HG03159 (cell line): ENCODE data around the gene USH2A.
A peak's percentile ranks its signal among the peaks of the same experiment; 100 is the strongest.

ENCODE experiments used
- ATAC-seq: cut with Tn5 transposase; IDR thresholded peaks from one replicate; pipeline ENCODE4 v1.9.1; 2021; ENCODE audit warnings: mild to moderate bottlenecking, moderate library complexity; ENCODE audit not compliant: unreplicated experiment

Gene USH2A

GRCh38 chr1:215883004-215883403, 540.2 kb downstream of the USH2A start:
- ATAC-seq, result no peak

DNA sequence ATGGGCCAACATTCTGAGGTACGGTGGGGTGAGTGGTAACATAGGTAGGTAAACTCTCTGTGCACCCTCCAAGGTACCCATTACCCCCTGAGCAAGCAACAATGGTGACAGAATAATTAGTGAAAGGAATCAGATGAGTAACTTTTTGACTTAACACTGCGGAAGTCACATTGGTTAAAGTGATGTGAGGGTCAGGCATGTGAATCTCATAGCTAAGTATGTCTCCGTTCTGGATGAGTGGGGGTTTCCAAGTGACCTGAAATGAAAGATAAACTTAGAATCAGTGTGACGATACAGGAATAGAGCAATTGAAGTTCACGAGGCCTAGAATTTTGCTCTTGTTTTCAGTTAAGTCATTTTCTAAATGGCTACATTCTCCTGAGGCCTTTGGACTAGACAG, 544.4 kb downstream of the USH2A start:
- no peak for ATAC-seq

- ATAC-seq, result no peak
Observed at GRCh38 chr1:215878128-215878527, 545.1 kb downstream of the USH2A start.

DNA sequence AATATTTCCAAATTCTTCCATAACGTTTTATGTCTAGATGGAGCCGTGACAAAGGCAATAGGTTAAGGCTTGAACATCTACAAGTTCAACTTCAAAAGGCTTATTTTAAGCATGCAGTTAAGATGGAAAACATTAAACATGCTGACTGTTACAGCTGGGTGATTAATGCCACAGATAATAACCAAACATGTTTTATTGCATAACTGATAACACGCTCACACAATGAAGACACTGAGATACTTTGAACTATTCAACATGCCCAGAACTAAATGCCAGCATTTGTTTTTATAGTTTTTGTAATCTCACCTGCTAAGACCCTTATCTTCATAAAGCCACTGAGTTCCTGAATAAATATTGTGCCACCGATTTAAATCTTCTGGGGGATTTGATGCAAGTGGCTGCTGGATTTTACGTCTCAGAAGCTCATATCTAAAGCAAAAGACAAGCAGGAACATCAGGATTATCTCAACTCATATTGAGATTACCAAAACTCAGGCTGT, 545.7 kb downstream of the USH2A start:
- ATAC-seq, result no peak

GRCh38 chr1:215875712-215876111, 547.5 kb downstream of the USH2A start:
- no peak for ATAC-seq

DNA sequence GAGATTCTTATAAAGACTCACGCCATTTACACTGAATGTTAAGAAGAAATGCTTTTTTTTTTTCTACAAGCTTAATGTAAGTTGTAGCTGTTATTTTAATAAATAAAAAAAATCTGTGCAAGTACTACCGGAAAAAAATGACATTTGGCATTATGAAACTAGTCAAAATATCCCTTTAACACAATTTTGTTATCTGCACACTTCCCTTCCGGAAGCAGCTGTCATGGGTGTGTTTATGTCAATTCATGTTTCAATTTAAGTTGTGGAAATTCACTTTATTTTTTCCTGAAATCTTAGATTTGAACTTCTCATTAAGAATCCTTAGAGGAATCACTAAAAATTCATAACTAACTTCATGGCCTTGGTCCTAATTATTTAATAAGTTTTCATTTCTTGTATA, 548.0 kb downstream of the USH2A start:
- ATAC-seq, result no peak

GRCh38 chr1:215872658-215873057, 550.6 kb downstream of the USH2A start:
- no peak for ATAC-seq

DNA sequence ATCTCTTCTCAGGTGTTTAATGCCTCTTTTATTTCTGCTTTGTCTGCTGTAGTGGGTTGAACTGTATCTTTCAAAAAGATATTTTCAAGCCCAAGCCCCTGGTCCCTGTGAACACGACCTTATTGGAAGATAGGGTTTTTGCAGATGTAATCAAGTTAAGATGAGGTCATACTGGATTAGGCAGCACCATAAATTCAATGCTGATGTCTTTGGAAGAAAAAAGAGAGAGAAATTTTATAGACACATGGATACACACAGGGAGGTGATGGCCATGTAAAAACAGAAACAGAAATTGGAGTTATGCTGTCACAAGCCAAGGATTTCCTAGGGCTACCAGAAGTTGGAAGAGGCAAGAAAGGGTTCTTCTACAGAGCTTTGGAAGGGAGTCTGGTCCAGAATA, 554.7 kb downstream of the USH2A start:
- no peak for ATAC-seq

GRCh38 chr1:215865060-215865459, 558.2 kb downstream of the USH2A start:
- ATAC-seq, result no peak

DNA sequence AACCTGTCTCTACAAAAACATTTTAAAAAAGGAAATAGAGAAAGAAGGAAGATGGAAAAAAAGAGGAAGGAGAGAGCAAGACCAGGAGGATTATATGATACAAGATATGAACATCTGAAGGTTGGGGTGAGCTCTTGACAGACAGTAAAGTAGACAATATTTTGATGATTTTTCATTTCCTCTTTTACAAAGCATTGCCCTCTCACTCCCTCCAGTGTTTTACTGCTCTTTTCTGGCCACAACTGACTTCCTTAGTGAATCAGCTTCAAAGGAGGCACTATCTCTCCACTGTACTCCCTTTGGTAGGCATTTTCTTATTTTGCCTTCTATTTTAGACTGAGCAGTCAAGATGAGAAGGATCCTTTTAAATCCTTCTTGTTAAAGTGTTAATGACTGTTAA, 559.5 kb downstream of the USH2A start:
- peak; percentile 48 for ATAC-seq

DNA sequence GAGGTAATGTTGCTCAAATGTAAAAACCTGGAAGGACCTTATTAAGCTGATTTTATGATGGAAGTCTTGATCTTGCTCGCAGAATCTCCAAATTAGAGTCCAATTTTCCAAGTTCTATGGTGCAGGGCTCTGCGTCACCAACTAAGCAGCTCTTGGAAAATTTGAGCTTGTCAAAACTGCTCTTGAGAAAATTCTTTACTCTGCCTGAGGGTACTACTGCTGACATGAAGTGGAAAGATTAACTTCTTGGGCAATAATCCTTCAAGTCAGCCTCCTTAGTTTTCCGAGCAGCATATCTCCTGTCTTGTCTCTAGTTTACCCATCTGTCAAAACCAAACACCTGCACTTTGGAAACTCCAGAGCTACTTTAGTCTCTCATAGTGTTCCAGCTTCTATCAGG, 562.4 kb downstream of the USH2A start:
- ATAC-seq, result no peak

DNA sequence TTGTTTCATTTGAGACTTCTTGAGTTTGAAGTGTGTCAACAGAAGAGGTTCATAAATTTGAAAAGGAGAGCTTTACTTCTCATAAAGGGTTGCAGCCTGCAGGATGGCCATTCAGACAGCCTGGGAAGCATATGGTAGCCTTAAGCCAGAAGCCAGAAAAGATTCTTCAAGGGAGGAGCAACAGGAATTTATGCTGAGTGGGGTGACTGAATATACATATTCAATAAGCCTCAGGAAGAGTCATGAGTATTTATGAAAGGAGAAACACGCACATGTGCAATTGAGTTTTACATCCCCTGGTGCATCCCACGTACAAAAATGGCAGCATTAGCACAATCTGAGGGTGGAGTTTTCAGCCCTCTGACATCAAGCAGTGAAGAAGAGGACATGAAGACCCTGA, 565.9 kb downstream of the USH2A start:
- no peak for ATAC-seq

DNA sequence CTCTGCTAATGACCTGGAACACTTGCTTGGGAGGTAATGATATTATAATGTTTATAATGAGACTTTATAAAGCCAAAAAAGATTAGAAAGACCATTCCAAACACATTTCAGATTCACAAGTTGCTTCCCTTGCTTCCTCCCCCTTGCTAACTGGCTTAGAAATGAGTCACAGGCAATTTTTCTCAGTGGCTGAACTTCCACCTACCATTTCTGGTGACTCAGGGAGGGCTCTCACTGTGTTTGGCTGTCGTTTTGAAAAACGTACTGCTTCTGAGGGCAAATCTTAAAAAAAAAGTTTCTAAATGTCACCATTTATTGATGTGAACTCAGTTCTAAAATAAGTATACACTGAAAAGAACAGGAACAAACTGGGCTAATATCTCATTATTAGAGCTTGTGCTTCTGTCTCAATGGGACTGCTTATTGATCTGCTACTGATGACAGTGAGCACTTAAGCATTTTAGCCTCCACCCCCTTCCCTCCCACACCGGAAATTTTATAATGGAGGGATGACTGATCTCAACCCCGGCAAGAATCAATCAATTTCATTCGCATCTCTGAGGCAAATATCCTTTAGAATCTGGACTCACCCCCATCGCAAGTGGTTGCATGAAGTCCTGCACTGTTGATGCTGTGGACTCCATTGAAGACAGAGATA, 577.9 kb downstream of the USH2A start:
- no peak for ATAC-seq

DNA sequence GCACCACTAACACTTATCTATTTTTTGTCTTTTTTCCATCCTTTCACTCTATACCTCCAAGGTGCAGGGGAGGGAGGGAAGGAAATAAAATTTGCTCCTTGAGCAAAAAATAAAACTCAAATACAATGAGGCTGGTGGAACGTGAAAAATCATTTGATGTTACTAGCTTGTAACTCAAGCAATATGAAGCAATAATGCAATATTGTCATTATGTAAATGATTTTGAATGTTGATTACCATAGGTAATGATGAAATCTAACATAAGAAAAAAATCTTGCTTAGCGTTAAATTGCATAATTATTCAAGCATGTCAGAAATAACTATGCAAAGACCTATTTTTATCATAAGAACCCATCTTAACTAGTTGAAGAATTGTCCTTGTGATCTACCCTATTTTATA, 578.5 kb downstream of the USH2A start:
- ATAC-seq, result no peak

GRCh38 chr1:215844266-215844665, 579.0 kb downstream of the USH2A start:
- ATAC-seq, result no peak

- no peak for ATAC-seq
Observed at GRCh38 chr1:215842905-215843304, 580.3 kb downstream of the USH2A start.

GRCh38 chr1:215835951-215836350, 587.3 kb downstream of the USH2A start:
- ATAC-seq, result no peak

DNA sequence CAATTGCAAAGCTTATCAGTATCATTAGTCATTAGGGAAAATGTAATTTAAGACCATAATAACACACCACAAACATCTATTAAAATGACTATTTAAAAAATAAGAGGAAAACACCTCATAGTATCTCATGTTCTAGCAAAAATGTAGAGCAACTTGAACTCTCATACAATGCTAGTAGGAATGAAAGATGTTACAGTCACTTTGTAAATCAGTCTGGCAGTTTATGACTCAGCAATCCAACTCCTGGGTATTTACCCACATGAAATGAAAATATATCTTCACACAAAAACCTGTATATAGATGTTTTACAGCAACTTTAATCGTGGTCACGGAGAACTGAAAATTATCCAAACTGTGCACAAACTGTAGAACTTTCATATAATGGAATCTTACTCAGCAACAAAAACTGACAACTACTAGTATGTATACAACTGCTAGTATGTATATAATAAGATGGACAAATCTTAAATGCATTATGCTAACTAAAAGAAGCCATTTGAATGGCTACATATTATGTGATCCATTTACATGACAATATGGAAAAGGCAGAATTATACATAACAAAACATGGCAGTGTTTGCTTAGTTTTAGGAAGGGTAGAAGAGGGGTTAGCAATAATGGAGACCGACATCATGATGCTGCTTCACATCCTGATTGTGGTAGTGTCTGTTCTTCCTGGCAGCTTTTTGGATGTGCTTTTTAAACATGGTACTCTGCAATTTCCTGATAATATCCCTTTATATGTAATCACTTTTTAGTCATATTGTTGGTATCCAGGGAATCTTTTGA, 589.1 kb downstream of the USH2A start:
- no peak for ATAC-seq

- no peak for ATAC-seq
Observed at GRCh38 chr1:215830226-215830810, 592.9 kb downstream of the USH2A start.

GRCh38 chr1:215825056-215825455, 598.2 kb downstream of the USH2A start:
- no peak for ATAC-seq

DNA sequence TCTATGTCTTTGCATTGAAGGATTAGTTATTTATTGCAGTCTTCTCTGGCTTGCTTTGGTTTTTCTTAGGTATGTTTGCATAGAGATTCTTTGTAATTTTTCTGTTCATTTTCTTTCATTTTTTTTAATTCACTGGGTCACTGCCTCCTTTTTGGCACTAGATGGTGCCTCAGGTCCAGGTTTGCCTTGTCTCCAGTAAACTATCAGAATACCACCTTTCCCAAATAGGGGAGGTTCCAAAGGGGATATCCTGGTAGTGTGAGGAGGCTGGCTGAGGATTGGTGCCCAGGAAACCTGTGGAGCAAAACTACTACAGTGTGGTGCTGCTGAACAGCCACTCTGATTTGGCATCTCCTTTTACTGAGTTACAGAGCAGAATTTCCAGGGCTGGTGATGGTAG, 599.0 kb downstream of the USH2A start:
- ATAC-seq, result no peak

GRCh38 chr1:215819114-215819513, 604.1 kb downstream of the USH2A start:
- no peak for ATAC-seq
